Measurements from ENCODE around the gene HOXC11.

HOXC11 gene

DNA sequence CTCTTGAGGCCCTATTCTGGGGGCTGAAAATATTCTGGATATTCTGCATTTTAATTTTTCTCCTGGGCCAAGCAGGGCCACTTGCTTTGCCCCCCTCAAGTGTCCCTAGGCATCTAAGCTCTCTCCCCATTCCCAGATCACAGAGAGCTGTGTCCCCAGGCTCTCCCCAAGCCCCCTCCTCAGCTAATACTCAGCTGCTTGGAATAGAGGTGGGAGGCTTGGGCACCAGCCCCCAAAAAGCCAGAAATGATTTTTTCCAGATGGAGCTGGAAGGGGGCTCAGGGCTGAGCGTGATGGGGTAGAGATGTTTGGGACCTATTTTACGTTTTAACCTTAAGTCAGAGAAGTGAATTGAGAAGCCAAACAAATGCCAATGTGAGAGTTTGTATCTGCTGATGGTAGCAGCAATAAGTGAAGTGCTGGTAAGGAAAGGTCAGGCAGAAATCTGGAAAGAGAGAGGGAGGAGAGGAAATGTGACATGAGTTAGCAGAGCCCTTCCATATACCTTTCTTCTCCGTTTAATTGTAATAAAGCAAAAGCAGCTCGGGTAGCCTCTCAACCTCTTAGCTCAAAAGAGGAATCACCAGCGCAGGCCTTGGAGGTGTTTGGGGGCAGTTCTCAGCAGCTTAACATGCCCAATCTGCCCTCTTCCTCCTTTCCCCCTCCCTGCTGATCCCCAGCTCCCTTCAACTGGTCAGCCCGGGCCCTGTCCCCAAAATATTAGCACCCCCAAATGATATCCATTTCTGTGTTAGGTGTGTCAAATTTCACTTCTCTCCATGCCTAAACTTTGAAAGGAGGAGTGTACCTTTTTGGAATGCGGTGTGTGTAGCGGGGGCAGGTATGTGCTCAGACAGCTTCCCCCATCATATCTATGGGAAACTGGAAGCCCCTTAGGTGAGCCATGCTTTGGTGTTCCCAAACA lies 50.3 kb downstream of the HOXC11 start:
- DNase-seq (ENCODE audit: low spot score), result no peak

DNA sequence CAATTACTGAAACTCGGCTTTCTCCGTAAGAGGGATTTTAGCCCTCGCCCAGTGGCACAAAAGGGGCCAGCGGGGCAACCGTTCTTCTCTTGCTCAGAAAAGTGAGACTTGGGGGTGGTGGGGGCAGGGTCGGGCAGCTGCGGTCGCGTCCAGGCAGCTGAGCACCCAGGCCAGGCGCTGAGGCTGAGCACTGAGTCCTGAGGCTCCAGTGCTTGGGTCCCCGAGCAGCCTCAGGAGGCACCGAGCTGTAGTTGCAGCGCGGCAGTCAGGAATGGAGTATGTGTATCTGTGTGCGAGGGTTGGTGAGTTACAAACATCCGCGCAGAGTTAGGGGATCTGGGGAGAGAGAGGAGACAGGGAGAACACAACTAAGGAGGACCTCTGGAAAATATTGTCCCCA lies 51.2 kb downstream of the HOXC11 start:
- DNase-seq (ENCODE audit: low spot score), result no peak

DNA sequence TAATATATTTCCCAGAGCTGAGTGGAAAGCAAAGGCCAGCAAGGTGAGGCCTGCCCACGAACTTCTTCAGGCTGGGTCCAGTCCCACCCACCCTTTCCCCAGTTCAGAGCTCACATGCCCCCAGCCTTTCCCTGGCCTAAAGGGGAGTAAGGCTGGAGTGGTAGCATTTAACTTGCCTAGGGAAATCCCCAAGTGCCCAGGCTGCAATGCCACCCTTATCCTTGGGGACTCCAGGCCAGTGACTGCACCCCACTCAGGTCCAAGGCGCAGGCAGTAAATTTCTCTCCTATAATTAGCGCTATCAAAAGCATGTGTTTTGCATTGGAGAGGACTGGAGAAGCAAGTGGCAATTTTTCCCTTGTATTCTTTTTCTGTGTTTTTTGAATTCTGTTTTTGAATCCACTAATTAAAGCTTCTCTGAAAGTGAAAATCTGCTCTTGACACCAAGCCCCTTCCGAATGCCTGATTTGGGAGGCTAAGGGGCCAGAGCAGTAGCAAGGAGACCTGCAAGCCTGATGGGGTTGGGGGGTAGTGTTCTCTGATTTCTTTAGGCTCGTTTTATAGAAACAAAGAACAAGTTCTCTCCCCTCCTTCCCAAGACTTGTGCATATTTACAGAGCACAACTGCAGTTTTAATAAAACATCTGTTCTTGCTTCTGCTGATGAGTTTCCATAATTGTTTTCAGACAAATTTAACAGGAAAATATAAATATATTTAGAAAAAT lies 51.8 kb downstream of the HOXC11 start:
- no peak for DNase-seq (ENCODE audit: low spot score)

DNA sequence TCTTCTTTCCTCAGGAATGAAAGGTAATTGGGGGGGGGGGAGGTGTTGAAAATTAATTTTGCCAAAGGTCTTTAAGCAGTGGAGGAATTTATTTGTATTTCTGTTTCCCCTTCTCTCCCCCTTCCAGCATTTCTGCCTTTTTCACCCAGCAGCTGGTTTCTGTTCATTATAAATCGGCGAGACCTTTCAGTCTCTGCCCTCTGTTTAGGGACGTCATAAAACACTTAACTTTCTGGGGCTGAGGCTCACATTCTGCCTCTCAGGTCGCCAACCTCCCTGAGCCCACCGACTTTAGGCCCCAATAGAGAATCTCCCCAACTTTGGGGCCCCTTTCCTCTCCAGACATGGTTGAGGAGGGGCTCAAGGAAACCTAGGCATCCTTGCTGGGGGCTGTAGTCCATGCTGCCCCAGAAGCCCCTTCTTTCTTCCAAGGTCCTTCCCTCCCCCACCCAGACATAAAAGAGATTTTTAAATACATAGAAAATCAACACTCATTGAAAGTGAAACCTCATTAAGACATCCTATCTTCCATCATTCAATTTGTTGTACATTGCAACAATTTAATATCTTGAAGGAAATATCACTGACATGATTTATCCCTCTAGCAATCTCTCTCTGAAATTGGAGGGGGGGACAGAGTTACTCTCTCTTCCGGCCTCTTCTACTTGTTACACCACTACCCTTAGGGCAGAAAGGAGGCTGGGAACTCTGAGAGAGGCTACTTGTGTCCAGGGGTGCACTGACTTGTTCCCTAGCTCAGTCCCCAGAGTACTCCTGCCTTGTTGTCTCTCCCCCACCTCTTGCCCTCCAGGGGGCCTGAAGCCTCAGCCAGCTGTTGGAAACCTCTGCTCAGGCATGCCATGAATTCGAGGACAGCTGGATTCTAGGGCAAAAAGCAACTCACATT lies 52.8 kb downstream of the HOXC11 start:
- no peak for DNase-seq (ENCODE audit: low spot score)

GRCh38 chr12:54026640-54027441 lies 53.9 kb downstream of the HOXC11 start:
- DNase-seq (ENCODE audit: low spot score), result no peak
